Ishikawa (cell line): ENCODE results near the gene GAGE12H.
"Not testable (repeated sequence)": the region's sequence is repeated elsewhere in the genome, so short reads cannot be mapped to it uniquely, and the experiment has no call there.

Experiments
- CEBPB ChIP-seq: IDR thresholded peaks from 2 replicates; pipeline ENCODE4 v1.6.1; 2012
- CREB1 ChIP-seq: IDR thresholded peaks from 2 replicates; pipeline ENCODE4 v1.6.1; 2012; ENCODE audit warnings: low read depth
- EGR1 ChIP-seq: IDR thresholded peaks from 2 replicates; pipeline ENCODE4 v1.6.1; 2012
- EP300 ChIP-seq: IDR thresholded peaks from 2 replicates; pipeline ENCODE4 v1.6.1; 2012; ENCODE audit warnings: borderline replicate concordance
- FOXM1 ChIP-seq: IDR thresholded peaks from 2 replicates; pipeline ENCODE4 v1.6.1; 2012; ENCODE audit warnings: low read depth, borderline replicate concordance
- NFIC ChIP-seq: IDR thresholded peaks from 2 replicates; pipeline ENCODE4 v1.6.1; 2012
- RAD21 ChIP-seq: IDR thresholded peaks from 2 replicates; pipeline ENCODE4 v1.6.1; 2012; ENCODE audit warnings: low read depth
- REST ChIP-seq: IDR thresholded peaks from 2 replicates; pipeline ENCODE4 v1.6.1; 2012; ENCODE audit warnings: low read depth, mild to moderate bottlenecking
- TAF1 ChIP-seq: IDR thresholded peaks from 2 replicates; pipeline ENCODE4 v1.6.1; 2012; ENCODE audit warnings: low read depth, mild to moderate bottlenecking
- TCF12 ChIP-seq: IDR thresholded peaks from 2 replicates; pipeline ENCODE4 v1.6.1; 2012; ENCODE audit warnings: low read depth
- TEAD4 ChIP-seq: IDR thresholded peaks from 2 replicates; pipeline ENCODE4 v1.6.1; 2012
- YY1 ChIP-seq: IDR thresholded peaks from 2 replicates; pipeline ENCODE4 v1.6.1; 2012; ENCODE audit warnings: low read depth
- ZBTB7A ChIP-seq: IDR thresholded peaks from 2 replicates; pipeline ENCODE4 v1.6.1; 2012; ENCODE audit warnings: low read depth

DNA sequence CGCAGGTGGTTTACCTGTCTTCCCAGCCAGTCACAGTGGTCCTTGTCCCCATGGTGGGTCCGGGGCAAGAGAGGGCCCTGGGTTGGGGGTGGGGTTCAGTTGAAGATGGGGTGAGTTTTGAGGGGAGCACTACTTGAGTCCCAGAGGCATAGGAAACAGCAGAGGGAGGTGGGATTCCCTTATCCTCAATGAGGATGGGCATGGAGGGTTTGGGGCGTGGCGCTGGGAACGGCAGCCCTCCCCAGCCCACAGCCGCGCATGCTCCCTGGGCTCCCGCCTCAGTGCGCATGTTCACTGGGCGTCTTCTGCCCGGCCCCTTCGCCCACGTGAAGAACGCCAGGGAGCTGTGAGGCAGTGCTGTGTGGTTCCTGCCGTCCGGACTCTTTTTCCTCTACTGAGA, 28.8 kb upstream of the GAGE12H start, which contains the start of gene GAGE12E:
- TF ChIP-seq NFIC, REST, EGR1, FOXM1, TAF1, RAD21, CEBPB, CREB1, TEAD4, EP300, TCF12, YY1, ZBTB7A: not testable (repeated sequence)
